SJCRH30 (cell line): ENCODE data around the gene SLX4IP. TPM values are rescaled to one million over a fixed set of nuclear protein-coding genes. Genes with fewer than 3 reads are reported as not detected.

Experiments used
- DNase-seq, 2 experiments: peaks; one replicate each; pipeline ENCODE4 v3.0.0-alpha.2; 2015 to 2020
- H3K27ac ChIP-seq: fragments of 250-450 bp; sonication (Bioruptor Pico); 2 replicates; pipeline ENCODE4 v1.5.1; 2020; ENCODE audit warnings: mild to moderate bottlenecking, moderate library complexity
- H3K27me3 ChIP-seq: fragments of 250-450 bp; sonication (Bioruptor Pico); 2 replicates; pipeline ENCODE4 v1.5.1; 2020; ENCODE audit warnings: mild to moderate bottlenecking, moderate library complexity
- H3K36me3 ChIP-seq: fragments of 250-450 bp; sonication (Bioruptor Pico); 2 replicates; pipeline ENCODE4 v1.5.1; 2020; ENCODE audit warnings: mild to moderate bottlenecking, moderate library complexity
- H3K4me1 ChIP-seq: fragments of 250-450 bp; sonication (Bioruptor Pico); 2 replicates; pipeline ENCODE4 v1.5.1; 2020; ENCODE audit warnings: mild to moderate bottlenecking, moderate library complexity
- H3K4me3 ChIP-seq: fragments of 250-450 bp; sonication (Bioruptor Pico); 2 replicates; pipeline ENCODE4 v1.5.1; 2020; ENCODE audit warnings: mild to moderate bottlenecking, moderate library complexity
- H3K9me3 ChIP-seq: fragments of 250-450 bp; sonication (Bioruptor Pico); replicated peaks from 2 replicates; pipeline ENCODE4 v1.5.1; 2020; ENCODE audit warnings: mild to moderate bottlenecking, moderate library complexity
- total RNA-seq: library from RNA; depleted of rRNA; stranded (reverse); fragments of >200 nt; shearing (Covaris generic); gene quantifications from 2 replicates; pipeline ENCODE4 v1.2.3, GENCODE V29; 2014

The SLX4IP gene
- total RNA-seq, 1 experiment from 2014 or later, result 11.5 TPM

DNA sequence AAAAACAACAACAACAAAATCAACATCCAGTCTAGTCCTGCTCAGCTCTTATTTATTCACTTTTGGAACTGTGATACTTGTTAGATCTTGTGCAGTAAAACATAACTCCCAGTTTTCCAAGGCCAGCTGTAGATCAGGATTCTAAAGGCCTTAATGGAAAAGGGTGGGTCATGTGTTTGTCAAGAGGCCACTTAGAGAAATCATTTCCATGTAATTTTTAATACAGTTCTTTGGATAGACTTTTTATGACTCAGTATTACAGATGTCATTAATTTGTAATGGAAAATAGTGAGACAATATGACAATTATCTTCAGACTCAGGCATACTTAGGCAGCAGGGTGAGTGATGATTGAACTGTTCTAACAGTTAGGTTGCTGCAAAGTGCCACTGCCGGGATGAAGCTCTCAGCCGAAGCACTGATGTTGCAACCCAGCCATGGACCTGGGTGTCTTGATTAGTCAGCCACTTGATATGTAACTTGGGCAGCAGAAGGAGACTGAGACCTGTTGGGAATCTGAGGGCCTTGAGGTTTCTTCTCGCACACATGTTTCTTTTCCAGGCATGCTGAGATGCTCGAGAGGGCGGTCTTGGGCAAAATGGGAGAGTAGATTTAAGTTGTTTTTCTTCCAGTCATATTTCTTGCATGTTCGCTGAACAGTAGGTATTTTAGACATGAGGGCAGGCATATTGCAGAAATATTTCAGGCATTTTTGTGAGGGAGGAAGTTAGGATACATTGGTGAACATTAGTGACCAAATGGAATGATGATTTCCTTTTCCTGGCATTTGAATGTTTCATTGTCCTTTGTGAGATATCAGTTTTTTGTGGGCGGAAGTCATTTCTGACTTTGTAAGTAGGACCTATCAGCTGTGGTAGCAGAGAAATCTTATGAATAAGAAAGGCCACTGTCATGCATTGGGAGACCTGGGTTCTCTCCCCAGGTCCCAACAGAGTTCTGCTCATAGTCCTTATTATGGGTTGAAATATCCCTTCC, 52.3 kb downstream of the SLX4IP start:
- Histone ChIP-seq H3K9me3 (no peaks in the 10 kb centered on the region), H3K36me3 (no peaks in the 10 kb centered on the region), H3K27me3 (no peaks in the 10 kb centered on the region), H3K4me1 (no peaks in the 10 kb centered on the region), H3K4me3 (no peak overlapping the region), H3K27ac (no peak overlapping the region)
- DNase-seq, result no peak

GRCh38 chr20:10488534-10488933, 53.4 kb downstream of the SLX4IP start:
- DNase-seq, result no peak
- Histone ChIP-seq H3K36me3 (no peaks in the 10 kb centered on the region), H3K4me1 (no peaks in the 10 kb centered on the region), H3K27me3 (no peaks in the 10 kb centered on the region), H3K9me3 (no peaks in the 10 kb centered on the region), H3K4me3 (no peak overlapping the region), H3K27ac (no peak overlapping the region)

GRCh38 chr20:10489853-10490252, 54.7 kb downstream of the SLX4IP start:
- H3K36me3 ChIP-seq, result no peaks in the 10 kb centered on the region

GRCh38 chr20:10490257-10490656, 55.2 kb downstream of the SLX4IP start:
- no peaks in the 10 kb centered on the region for H3K27me3 ChIP-seq
- no peaks in the 10 kb centered on the region; the same call in 1 of the 2 replicates for H3K4me1 ChIP-seq
- DNase-seq, result no peak
- H3K9me3 ChIP-seq, result no peaks in the 10 kb centered on the region
- H3K4me3 ChIP-seq, result no peak overlapping the region
- no peaks in the 10 kb centered on the region for H3K36me3 ChIP-seq
- H3K27ac ChIP-seq, result no peak overlapping the region

More at GRCh38 chr20:10489853-10490252, 54.7 kb downstream of the SLX4IP start:
- DNase-seq, result no peak
- Histone ChIP-seq H3K4me1 (no peaks in the 10 kb centered on the region), H3K27ac (no peak overlapping the region), H3K4me3 (no peak overlapping the region), H3K27me3 (no peaks in the 10 kb centered on the region), H3K9me3 (no peaks in the 10 kb centered on the region)

- no peaks in the 10 kb centered on the region; the same call in 1 of the 2 replicates for H3K4me1 ChIP-seq
- H3K27me3 ChIP-seq, result no peaks in the 10 kb centered on the region
- no peak overlapping the region for H3K4me3 ChIP-seq
- no peaks in the 10 kb centered on the region for H3K36me3 ChIP-seq
- no peak overlapping the region for H3K27ac ChIP-seq
- DNase-seq, result no peak
- H3K9me3 ChIP-seq, result no peaks in the 10 kb centered on the region
Measured at GRCh38 chr20:10490706-10491105, 55.6 kb downstream of the SLX4IP start.

DNA sequence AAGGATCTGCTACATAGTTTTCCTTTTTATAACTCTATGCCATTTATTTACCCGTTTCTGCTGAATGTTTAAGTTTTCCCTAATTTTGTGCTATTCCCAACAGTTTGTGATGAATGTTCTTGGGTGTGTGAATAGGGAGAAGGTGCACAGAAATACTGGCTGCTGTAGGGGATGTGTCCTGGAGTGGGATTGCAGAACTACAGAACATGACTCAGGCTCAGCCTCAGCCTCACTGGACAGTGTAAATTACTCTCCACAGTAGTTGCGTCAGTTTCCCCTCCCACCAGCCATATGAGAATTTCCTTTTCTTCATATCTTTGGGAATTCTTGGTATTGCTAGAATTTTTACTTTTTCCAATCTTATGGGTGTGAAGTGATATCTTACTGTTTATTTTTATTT, 57.0 kb downstream of the SLX4IP start:
- H3K27me3 ChIP-seq, result no peaks in the 10 kb centered on the region

GRCh38 chr20:10492844-10493243, 57.7 kb downstream of the SLX4IP start:
- no peak for DNase-seq
- no peaks in the 10 kb centered on the region for H3K27me3 ChIP-seq
- no peak overlapping the region for H3K4me3 ChIP-seq
- H3K9me3 ChIP-seq, result no peaks in the 10 kb centered on the region
- H3K36me3 ChIP-seq, result no peaks in the 10 kb centered on the region
- no peaks in the 10 kb centered on the region; the same call in 1 of the 2 replicates for H3K4me1 ChIP-seq
- H3K27ac ChIP-seq, result no peak overlapping the region

More for the DNA sequence above, 57.0 kb downstream of the SLX4IP start:
- Histone ChIP-seq H3K4me1 (no peaks in the 10 kb centered on the region; the same call in 1 of the 2 replicates), H3K36me3 (no peaks in the 10 kb centered on the region), H3K27ac (no peak overlapping the region), H3K4me3 (no peak overlapping the region), H3K9me3 (no peaks in the 10 kb centered on the region)
- DNase-seq, result no peak

DNA sequence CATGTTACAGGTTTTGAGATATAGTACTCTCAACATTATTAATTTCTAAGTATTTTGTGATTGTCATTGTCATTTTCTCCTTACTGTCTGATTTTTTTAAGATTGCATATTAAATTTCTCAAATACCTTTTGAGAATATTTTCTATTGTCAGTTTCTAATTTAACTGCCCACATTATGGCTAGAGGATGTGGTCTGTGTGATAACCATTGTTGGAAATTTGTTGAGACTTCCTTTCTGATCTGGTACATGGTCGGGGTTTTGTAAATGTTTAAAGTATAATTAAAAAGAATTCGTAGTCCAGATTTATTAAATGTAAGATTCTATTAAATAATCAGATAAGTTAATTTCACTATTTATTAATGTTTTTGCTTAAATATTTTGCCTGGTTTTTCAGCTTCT, 60.1 kb downstream of the SLX4IP start:
- H3K4me1 ChIP-seq, result no peaks in the 10 kb centered on the region; the same call in 1 of the 2 replicates
- DNase-seq, result no peak
- no peak overlapping the region for H3K27ac ChIP-seq
- H3K27me3 ChIP-seq, result no peaks in the 10 kb centered on the region
- no peaks in the 10 kb centered on the region for H3K9me3 ChIP-seq
- H3K36me3 ChIP-seq, result no peaks in the 10 kb centered on the region
- no peak overlapping the region for H3K4me3 ChIP-seq

DNA sequence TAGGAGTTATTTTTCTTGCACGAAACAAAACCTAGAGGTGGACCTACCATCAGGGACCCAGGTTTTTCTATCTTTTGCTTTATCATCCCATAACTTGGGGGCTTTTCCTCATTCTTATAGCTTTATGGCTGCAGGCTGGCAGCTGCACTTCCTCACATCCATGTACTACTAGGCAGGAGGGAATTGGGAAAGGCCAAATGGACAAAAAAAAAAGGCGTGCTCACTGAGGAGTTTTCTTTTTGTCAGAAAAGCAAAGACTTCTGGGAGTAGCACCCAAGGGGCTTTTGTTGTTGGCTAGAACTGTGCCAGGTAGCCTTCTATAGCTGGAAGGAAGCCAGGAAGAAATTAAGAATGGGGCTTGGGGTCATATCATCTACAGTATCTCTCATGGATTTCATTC, 61.4 kb downstream of the SLX4IP start:
- H3K27ac ChIP-seq, result no peak overlapping the region
- no peaks in the 10 kb centered on the region for H3K36me3 ChIP-seq
- no peak for DNase-seq
- no peak overlapping the region for H3K4me3 ChIP-seq
- H3K9me3 ChIP-seq, result no peaks in the 10 kb centered on the region
- H3K4me1 ChIP-seq, result no peaks in the 10 kb centered on the region; the same call in 1 of the 2 replicates
- no peaks in the 10 kb centered on the region for H3K27me3 ChIP-seq

DNA sequence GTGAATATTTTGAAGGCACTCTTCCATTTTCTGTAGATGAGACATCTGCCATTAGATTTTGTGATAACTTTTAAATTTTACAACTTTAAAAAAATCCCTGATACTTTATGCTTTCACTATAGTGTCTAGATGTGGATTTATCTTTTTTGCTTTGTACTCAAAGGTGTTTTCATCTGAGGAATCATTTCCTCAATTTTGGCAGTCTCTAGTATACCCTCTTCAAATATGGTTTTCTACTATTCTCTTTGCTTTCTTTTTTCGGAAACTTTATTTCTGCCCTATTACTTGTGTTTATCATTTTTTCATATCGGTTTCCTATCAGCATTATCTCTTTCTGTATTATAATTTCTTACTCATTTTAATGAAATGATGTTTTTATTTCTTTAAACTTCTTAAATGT, 62.2 kb downstream of the SLX4IP start:
- DNase-seq, result no peak
- no peak overlapping the region for H3K27ac ChIP-seq
- no peaks in the 10 kb centered on the region for H3K9me3 ChIP-seq
- H3K4me1 ChIP-seq, result no peaks in the 10 kb centered on the region; the same call in 1 of the 2 replicates
- no peak overlapping the region for H3K4me3 ChIP-seq
- no peaks in the 10 kb centered on the region for H3K36me3 ChIP-seq
- no peaks in the 10 kb centered on the region for H3K27me3 ChIP-seq

DNA sequence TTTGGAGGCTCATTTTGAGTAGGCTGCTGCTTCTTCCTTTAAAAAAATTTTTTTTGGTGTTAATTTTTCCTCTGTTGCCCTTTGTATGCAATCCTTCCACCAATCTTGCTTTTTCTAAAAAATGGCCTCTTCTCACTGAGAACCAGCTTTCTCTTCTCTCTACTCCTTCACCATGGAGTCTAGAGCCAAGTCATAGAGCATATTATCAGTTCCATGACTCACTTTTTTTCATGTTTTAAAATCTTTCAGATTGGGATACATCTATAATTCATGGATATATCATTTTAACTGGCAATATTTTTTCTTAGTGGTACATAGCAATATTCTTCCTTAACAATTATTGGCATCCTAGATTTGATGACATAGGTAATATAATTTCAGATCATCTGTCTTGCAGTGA, 62.7 kb downstream of the SLX4IP start:
- H3K4me1 ChIP-seq, result no peaks in the 10 kb centered on the region; the same call in 1 of the 2 replicates
- no peaks in the 10 kb centered on the region for H3K36me3 ChIP-seq
- H3K4me3 ChIP-seq, result no peak overlapping the region
- DNase-seq, result no peak
- H3K27me3 ChIP-seq, result no peaks in the 10 kb centered on the region
- H3K9me3 ChIP-seq, result no peaks in the 10 kb centered on the region
- no peak overlapping the region for H3K27ac ChIP-seq

DNA sequence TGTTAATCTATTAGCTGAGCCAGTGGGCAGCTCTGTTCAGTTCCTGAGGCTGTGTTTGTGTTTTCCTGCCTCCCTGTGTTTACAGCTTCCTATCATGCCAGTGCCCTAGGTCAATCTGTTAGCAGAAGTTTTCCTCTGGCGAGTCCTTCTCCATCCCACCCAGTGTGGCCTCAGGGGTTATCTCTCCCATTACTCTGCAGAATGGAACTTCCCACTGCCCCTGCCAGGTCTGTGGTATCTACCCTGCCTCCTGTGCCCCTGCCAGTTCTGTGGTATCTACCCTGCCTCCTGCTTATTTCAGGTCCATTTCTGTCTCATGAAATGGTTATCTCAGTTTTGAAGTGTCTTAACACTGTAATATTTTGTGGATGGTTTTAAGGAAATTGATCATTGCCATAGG, 63.1 kb downstream of the SLX4IP start:
- no peaks in the 10 kb centered on the region for H3K36me3 ChIP-seq
- no peak overlapping the region for H3K27ac ChIP-seq
- no peaks in the 10 kb centered on the region for H3K27me3 ChIP-seq
- H3K4me3 ChIP-seq, result no peak overlapping the region
- no peak for DNase-seq
- H3K4me1 ChIP-seq, result no peaks in the 10 kb centered on the region; the same call in 1 of the 2 replicates
- H3K9me3 ChIP-seq, result no peaks in the 10 kb centered on the region

DNA sequence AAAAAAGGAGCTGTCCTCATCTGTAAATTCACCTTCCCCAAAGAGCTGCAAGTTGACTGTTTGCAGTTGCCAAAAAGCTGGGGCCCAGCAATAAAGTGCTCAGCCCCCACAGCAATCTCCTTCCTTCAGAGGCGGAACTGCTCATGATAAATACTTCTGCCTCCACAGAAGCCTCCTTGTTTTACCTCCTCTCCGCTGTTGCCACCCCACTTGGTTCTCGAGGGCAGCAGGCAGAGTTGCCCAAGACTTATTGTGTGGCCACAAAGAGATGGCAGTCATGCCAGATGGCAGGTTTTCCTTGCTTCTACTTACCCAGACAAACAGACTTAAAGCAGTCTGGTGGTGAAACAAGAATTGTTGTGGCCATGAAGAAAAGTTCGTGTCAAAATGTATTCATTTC, 66.3 kb downstream of the SLX4IP start:
- H3K27me3 ChIP-seq, result no peaks in the 10 kb centered on the region
- no peak overlapping the region for H3K4me3 ChIP-seq
- H3K9me3 ChIP-seq, result no peaks in the 10 kb centered on the region
- H3K36me3 ChIP-seq, result no peaks in the 10 kb centered on the region
- no peak overlapping the region for H3K27ac ChIP-seq
- DNase-seq, result no peak
- peaks cover 14% of the 10 kb centered on the region for H3K4me1 ChIP-seq

GRCh38 chr20:10502098-10502526, 67.0 kb downstream of the SLX4IP start:
- H3K4me1 ChIP-seq, result peaks cover 21% of the 10 kb centered on the region
- no peaks in the 10 kb centered on the region for H3K9me3 ChIP-seq
- H3K4me3 ChIP-seq, result no peak overlapping the region
- DNase-seq, result no peak
- H3K36me3 ChIP-seq, result no peaks in the 10 kb centered on the region
- H3K27me3 ChIP-seq, result no peaks in the 10 kb centered on the region
- H3K27ac ChIP-seq, result no peak overlapping the region

DNA sequence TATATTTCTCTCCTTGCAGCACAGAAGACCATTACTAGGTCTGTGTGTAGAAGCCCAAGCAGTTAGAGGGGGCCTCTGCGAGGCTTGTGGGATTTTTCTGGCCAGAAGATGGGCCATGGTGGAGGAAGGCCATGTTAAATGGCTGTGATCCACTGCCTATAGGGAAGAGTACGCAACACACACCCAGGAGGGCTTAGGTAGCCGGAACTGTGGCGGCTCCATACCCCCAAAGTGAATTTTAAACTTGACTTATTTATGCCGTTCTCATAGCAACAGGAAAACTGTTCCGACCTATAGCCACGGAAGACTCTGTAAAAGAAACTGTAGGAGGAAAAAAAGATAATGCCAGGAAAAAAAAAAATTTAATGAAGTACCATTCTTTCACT, 69.5 kb downstream of the SLX4IP start:
- DNase-seq, result no peak
- Histone ChIP-seq H3K27ac (no peak overlapping the region), H3K4me1 (peaks cover 25% of the 10 kb centered on the region)

More for the DNA sequence above, 69.5 kb downstream of the SLX4IP start:
- Histone ChIP-seq H3K36me3 (no peaks in the 10 kb centered on the region), H3K4me3 (no peak overlapping the region), H3K9me3 (no peaks in the 10 kb centered on the region), H3K27me3 (no peaks in the 10 kb centered on the region)
